HG02981 (cell line): ENCODE results near the gene RALGDS.
"Not testable (repeated sequence)": the region's sequence is repeated elsewhere in the genome, so short reads cannot be mapped to it uniquely, and the experiment has no call there.

Experiments used
- ATAC-seq: cut with Tn5 transposase; IDR thresholded peaks from one replicate; pipeline ENCODE4 v1.9.1; 2021; ENCODE audit warnings: mild to moderate bottlenecking, moderate library complexity; ENCODE audit not compliant: unreplicated experiment

Gene RALGDS

GRCh38 chr9:133107961-133108793, 12.9 kb downstream of the RALGDS start:
- no peak for ATAC-seq

GRCh38 chr9:133107245-133107722, 13.8 kb downstream of the RALGDS start:
- no peak for ATAC-seq

GRCh38 chr9:133106511-133107244, 14.4 kb downstream of the RALGDS start:
- no peak for ATAC-seq

- ATAC-seq: no peak
Observed at GRCh38 chr9:133105461-133105770, 15.6 kb downstream of the RALGDS start.

- no peak for ATAC-seq
Observed at GRCh38 chr9:133104718-133105460, 16.2 kb downstream of the RALGDS start.

- ATAC-seq: no peak
Observed at GRCh38 chr9:133103987-133104505, 17.0 kb downstream of the RALGDS start.

- ATAC-seq: no peak
Observed at GRCh38 chr9:133103183-133103986, 17.7 kb downstream of the RALGDS start.

- no peak for ATAC-seq
Observed at GRCh38 chr9:133102190-133103021, 18.6 kb downstream of the RALGDS start.

GRCh38 chr9:133101356-133102189, 19.5 kb downstream of the RALGDS start:
- no peak for ATAC-seq

GRCh38 chr9:133100506-133101355, 20.3 kb downstream of the RALGDS start:
- ATAC-seq: no peak

GRCh38 chr9:133099726-133100505, 21.1 kb downstream of the RALGDS start:
- no peak for ATAC-seq

GRCh38 chr9:133098871-133099270, 22.2 kb downstream of the RALGDS start:
- no peak for ATAC-seq

- no peak for ATAC-seq
Observed at GRCh38 chr9:133098104-133098754, 22.8 kb downstream of the RALGDS start.

- no peak for ATAC-seq
Observed at GRCh38 chr9:133094842-133095393, 26.1 kb downstream of the RALGDS start.

GRCh38 chr9:133094351-133094750, 26.7 kb downstream of the RALGDS start:
- ATAC-seq: not testable (repeated sequence)

- ATAC-seq: no peak
Observed at GRCh38 chr9:133090752-133091385, 30.2 kb downstream of the RALGDS start.
